Peyer's patch (tissue), 4 donors: ENCODE measurements around the gene TOE1. TPM values are rescaled to one million over a fixed set of nuclear protein-coding genes. Genes with fewer than 3 reads are reported as not detected.
A peak's percentile ranks its signal among the peaks of the same experiment; 100 is the strongest.

Source experiments
- DNase-seq, 3 donors: peaks; one replicate each; pipeline ENCODE4 v3.0.0-alpha.2; 2017 to 2019
- H3K27ac ChIP-seq, 4 donors: fragments of 200-600 bp; sonication (generic); one replicate each; pipeline ENCODE4 v1.5.1; 2016 to 2019
- H3K27me3 ChIP-seq, 2 donors: fragments of 200-600 bp; sonication (generic); one replicate each; pipeline ENCODE4 v1.5.1; 2019
- H3K36me3 ChIP-seq, 3 donors: fragments of 200-600 bp; sonication (generic); one replicate each; pipeline ENCODE4 v1.5.1; 2016 to 2019
- H3K4me1 ChIP-seq, 4 donors: fragments of 200-600 bp; sonication (generic); one replicate each; pipeline ENCODE4 v1.5.1; 2016 to 2019
- H3K4me3 ChIP-seq, 4 donors: fragments of 200-600 bp; sonication (generic); 1 replicate in 3 of 4; 2 replicates in 1 of 4; pipeline ENCODE4 v1.5.1; 2016 to 2019; ENCODE audit warnings: mild to moderate bottlenecking in 1 of 4
- H3K9me3 ChIP-seq, 4 donors: fragments of 200-600 bp; sonication (generic); one replicate each; pipeline ENCODE4 v1.5.1; 2016 to 2019; ENCODE audit warnings: mild to moderate bottlenecking in 1 of 4
- POLR2A ChIP-seq, 2 donors: fragments of 450-650 bp; IDR thresholded peaks; one replicate each; pipeline ENCODE4 v1.5.1; 2017; ENCODE audit warnings: antibody characterized with exemption in 2 of 2, mild to moderate bottlenecking in 2 of 2, moderate library complexity in 2 of 2
- total RNA-seq, 4 donors: library from RNA; depleted of rRNA; stranded (reverse); fragments of >200 nt; gene quantifications; one replicate each; pipeline ENCODE4 v1.1.0, GENCODE V29; 2016
- TF ChIP-seq, protein P1 (sequence below), 6 experiments: fragments of 450-650 bp in 4 of 6; fragments of 200-600 bp in 2 of 6; sonication (generic) in 1 of 6; IDR thresholded peaks; one replicate each; pipeline ENCODE4 v1.5.1; 2017 to 2019; ENCODE audit warnings: antibody characterized with exemption in 6 of 6, mild to moderate bottlenecking in 3 of 6, moderate library complexity in 1 of 6

Gene TOE1
- total RNA-seq, 4 donors from 2014 or later: 8.8 to 16.4 (median 11.3) TPM

DNA sequence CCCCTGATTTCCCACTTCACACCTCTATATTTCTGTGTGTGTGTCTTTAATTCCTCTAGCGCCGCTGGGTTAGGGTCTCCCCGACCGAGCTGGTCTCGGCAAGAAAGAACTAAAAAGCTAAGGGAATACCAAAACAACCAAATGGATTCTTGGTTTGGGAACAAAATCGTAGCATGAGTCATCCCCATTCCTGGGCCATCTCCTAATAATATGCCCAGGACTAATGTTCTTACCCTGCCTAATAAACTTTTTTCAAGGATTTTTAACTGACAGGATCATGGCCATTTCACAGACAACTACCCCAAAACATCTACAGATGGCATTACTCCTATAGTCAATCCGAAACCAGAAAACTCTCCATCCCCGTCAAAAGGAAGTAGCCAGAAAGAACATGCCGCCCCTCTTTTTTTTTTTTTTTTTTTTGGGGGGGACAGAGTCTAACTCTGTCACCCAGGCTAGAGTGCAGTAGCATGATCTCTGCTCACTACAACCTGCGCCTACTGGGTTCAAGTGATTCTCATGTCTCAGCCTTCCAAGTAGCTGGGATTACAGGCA is 17.4 kb upstream of the TOE1 start:
- no peak for DNase-seq
- Histone ChIP-seq H3K27ac (no peak overlapping the region), H3K27me3 (no peaks in the 10 kb centered on the region), H3K36me3 (no peaks in the 10 kb centered on the region), H3K4me3 (no peak overlapping the region), H3K9me3 (no peaks in the 10 kb centered on the region), H3K4me1 (peaks cover 0 to 13% (median 5%) of the 10 kb centered on the region in 4 donors)
- TF ChIP-seq, protein P1, sequence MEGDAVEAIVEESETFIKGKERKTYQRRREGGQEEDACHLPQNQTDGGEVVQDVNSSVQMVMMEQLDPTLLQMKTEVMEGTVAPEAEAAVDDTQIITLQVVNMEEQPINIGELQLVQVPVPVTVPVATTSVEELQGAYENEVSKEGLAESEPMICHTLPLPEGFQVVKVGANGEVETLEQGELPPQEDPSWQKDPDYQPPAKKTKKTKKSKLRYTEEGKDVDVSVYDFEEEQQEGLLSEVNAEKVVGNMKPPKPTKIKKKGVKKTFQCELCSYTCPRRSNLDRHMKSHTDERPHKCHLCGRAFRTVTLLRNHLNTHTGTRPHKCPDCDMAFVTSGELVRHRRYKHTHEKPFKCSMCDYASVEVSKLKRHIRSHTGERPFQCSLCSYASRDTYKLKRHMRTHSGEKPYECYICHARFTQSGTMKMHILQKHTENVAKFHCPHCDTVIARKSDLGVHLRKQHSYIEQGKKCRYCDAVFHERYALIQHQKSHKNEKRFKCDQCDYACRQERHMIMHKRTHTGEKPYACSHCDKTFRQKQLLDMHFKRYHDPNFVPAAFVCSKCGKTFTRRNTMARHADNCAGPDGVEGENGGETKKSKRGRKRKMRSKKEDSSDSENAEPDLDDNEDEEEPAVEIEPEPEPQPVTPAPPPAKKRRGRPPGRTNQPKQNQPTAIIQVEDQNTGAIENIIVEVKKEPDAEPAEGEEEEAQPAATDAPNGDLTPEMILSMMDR (IDR thresholded peaks at IDR 0.05): no peak

DNA sequence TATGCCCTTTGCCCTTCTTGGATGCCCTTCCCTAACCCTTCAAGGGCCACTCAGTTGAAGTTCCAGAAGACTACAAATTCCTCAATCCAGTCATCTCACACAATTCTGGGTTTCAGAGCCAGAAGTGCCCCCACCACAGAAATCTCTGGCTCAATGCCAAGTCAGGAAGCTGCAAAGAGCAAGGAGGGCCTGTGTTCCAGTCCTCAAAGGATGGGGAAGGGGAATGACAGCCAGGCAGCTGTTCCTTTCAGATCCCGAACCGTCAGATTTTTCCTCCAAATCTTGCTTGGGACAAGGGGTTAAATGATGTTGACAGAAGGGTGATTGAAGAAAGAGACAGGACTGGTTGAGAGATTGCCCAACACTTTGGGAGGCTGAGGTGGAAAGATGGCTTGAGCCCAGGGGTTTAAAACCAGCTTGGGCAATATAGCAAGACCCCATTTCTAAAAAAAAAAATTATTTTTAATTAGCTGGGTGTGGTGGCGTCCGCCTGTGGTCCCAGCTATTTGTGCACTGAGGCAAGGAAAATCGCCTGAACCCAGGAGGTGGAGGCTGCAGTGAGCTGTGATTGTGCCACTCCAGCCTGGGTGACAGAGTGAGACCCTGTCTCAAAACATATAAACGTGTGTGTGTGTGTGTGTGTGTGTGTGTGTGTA is 14.0 kb upstream of the TOE1 start:
- no peak for TF ChIP-seq POLR2A (IDR thresholded peaks at IDR 0.05)
- TF ChIP-seq, protein P1 (IDR thresholded peaks at IDR 0.05): no peak
- Histone ChIP-seq H3K27ac (no peak overlapping the region), H3K4me3 (peak overlapping the region in 2 of 4 donors; percentile 64 to 67)

DNA sequence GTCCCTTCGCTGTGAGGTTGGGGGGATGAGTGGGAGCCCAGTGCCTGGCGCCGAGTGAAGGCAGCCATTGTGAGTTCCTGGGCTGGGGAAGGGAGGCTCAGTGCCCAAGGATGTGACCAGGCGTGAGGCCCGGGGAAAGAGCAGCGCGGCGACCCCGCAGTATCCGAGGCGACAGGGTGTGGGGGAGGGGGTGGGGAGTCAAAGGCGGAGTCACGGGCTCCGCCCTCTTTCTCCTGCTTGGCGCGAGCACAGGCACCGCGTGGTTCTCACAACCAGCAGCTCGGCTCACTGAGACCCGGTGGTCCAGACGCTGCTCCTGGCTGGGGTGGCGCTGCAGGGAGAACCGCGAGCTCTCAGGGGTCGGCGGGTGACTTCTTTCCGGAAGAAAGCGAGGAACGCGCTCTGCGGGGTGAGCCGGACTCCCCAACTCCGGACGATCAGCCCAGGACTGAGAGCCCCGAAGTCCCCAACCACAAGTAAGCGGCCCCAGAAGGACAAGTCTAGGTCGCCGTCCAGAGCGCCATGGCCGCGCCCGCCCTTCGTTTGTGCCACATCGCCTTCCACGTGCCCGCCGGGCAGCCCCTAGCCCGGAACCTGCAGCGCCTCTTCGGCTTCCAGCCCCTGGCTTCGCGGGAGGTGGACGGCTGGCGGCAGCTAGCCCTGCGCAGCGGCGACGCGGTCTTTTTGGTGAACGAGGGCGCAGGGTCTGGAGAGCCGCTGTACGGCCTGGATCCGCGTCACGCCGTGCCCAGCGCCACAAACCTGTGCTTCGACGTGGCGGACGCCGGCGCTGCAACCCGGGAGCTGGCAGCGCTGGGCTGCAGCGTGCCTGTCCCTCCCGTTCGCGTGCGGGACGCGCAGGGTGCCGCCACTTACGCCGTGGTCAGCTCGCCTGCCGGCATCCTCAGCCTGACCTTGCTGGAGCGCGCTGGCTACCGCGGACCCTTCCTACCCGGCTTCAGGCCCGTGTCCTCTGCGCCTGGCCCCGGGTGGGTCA is 13.0 kb upstream of the TOE1 start, which contains the start of gene HPDL:
TSS of gene HPDL (plus strand) at position 269 of the 997 bp plus-strand sequence. CDS start at position 523, 254 bp downstream.
- H3K4me1 ChIP-seq: peaks cover 0 to 19% (median 6%) of the 10 kb centered on the region in 4 donors
- DNase-seq: peak; percentile 66 to 81 (median 74)
- TF ChIP-seq, protein P1 (IDR thresholded peaks at IDR 0.05): no peak
- TF ChIP-seq POLR2A (IDR thresholded peaks at IDR 0.05): no peak
- peak within 1 kb of the TSS in 2 of 4 donors; percentile 2 to 66 for H3K27ac ChIP-seq
- no peaks in the 10 kb centered on the region for H3K27me3 ChIP-seq
- H3K36me3 ChIP-seq: peaks cover 0 to 26% (median 0%) of the 10 kb centered on the region in 3 donors
- peak within 1 kb of the TSS; percentile 43 to 67 (median 62) for H3K4me3 ChIP-seq
- no peaks in the 10 kb centered on the region for H3K9me3 ChIP-seq

More for the DNA sequence above, 14.0 kb upstream of the TOE1 start:
- Histone ChIP-seq H3K36me3 (peaks cover 0 to 16% (median 0%) of the 10 kb centered on the region in 3 donors), H3K9me3 (no peaks in the 10 kb centered on the region), H3K27me3 (no peaks in the 10 kb centered on the region), H3K4me1 (peaks cover 0 to 19% (median 6%) of the 10 kb centered on the region in 4 donors)
- no peak for DNase-seq

DNA sequence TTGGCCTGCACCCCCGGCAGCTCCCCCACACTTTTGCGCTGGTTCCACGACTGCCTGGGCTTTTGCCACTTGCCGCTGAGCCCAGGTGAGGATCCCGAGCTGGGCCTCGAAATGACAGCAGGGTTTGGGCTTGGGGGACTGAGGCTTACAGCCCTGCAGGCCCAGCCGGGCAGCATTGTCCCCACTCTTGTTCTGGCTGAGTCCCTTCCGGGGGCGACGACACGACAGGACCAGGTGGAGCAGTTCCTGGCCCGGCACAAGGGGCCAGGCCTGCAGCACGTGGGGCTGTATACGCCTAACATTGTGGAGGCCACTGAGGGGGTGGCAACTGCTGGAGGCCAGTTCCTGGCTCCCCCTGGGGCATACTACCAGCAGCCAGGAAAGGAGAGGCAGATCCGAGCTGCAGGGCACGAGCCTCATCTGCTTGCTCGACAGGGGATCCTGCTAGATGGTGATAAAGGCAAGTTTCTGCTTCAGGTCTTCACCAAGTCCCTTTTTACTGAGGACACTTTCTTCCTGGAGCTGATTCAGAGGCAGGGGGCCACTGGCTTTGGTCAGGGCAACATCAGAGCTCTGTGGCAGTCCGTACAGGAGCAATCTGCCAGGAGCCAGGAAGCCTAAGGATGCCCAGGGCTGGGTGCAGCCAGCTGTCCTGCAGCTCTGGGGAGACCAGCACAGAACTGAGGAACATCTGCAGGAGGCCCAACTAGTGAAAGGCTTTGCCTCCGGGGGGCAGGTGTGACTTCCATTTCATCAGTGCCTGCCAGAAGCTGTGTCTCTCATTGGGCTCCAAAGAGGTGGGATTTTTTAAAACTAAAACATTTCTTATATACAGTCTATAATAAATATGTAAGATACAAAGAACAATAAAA is 12.1 kb upstream of the TOE1 start:
- no peak for DNase-seq
- peak overlapping the region in 2 of 4 donors; percentile 2 to 66 for H3K27ac ChIP-seq
- H3K4me1 ChIP-seq: peaks cover 0 to 19% (median 6%) of the 10 kb centered on the region in 4 donors
- H3K27me3 ChIP-seq: no peaks in the 10 kb centered on the region
- H3K4me3 ChIP-seq: peak overlapping the region in 3 of 4 donors; percentile 60 to 67 (median 64)
- no peaks in the 10 kb centered on the region for H3K9me3 ChIP-seq
- peaks cover 0 to 34% (median 0%) of the 10 kb centered on the region in 3 donors for H3K36me3 ChIP-seq
- TF ChIP-seq POLR2A (IDR thresholded peaks at IDR 0.05): no peak
- TF ChIP-seq, protein P1 (IDR thresholded peaks at IDR 0.05): no peak
